Measurements from ENCODE around the gene PIGO. TPM values are rescaled to one million over a fixed set of nuclear protein-coding genes. Genes with fewer than 3 reads are reported as not detected.

The PIGO gene
- polyA plus RNA-seq, 1 of the 3 experiments (the other 2 are of a cell fraction): 31.0 TPM

DNA sequence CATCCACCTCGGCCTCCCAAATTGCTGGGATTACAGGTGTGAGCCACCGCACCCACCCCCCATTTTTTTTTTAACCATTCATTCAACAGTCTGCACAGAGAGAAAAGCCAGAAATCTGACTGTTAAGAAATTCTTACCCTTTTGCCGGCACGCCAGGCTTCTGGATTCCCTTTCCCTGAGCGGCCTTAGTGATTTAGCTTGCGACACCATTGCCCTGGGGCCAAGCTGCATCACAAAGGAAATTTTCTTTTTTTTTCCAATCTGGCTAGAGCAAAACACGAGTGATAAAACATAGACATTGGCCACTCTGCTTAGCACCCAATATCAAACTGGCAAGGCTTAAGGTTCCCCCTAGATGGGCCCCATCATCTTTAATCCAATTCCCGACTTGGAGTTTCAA, 40.5 kb upstream of the PIGO start:
- no peaks in the 10 kb centered on the region for H3F3A ChIP-seq (replicated peaks; ENCODE audit: insufficient read depth)
- H3K36me3 ChIP-seq (replicated peaks in 1 of 2; ENCODE audit: control insufficient read depth in 1 of 2, insufficient read depth in 2 of 2, low read length in 1 of 2): no peaks in the 10 kb centered on the region
- WGBS (ENCODE audit: low lambda C conversion rate): 75% methylated on average over 8 of the region's 8 CpGs
- H3K9me2 ChIP-seq: no peaks in the 10 kb centered on the region
- no peak overlapping the region for H2AFZ ChIP-seq (ENCODE audit: low read depth)
- ChIA-PET POLR2A (no interaction called here), CTCF (no interaction called here)
- peaks cover 3% of the 10 kb centered on the region; the same call in 1 of the 2 replicates for H3K9me3 ChIP-seq
- H3K4me3 ChIP-seq (ENCODE audit: low read depth in 2 of 2, low read length in 1 of 2): no peak overlapping the region
- TF ChIP-seq, protein P1, sequence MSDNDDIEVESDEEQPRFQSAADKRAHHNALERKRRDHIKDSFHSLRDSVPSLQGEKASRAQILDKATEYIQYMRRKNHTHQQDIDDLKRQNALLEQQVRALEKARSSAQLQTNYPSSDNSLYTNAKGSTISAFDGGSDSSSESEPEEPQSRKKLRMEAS (IDR thresholded peaks at IDR 0.05; ENCODE audit: low read depth): no peak
- no peak for TF ChIP-seq NRF1 (IDR thresholded peaks at IDR 0.05; ENCODE audit: low read depth, low read length)
- no peaks in the 10 kb centered on the region for H4K20me1 ChIP-seq (ENCODE audit: insufficient read depth)
- no peaks in the 10 kb centered on the region for H3K4me1 ChIP-seq (ENCODE audit: control insufficient read depth in 1 of 2, insufficient read depth in 2 of 2, low read depth in 1 of 2, low read length in 1 of 2)
- no peaks in the 10 kb centered on the region for H3K79me2 ChIP-seq (ENCODE audit: insufficient read depth)
- H3K27ac ChIP-seq (ENCODE audit: low read depth in 2 of 2, low read length in 1 of 2): no peak overlapping the region
- H3K4me2 ChIP-seq: no peak overlapping the region
- no peak overlapping the region for H3K9ac ChIP-seq
- no peak for DNase-seq
- H3K27me3 ChIP-seq (ENCODE audit: insufficient read depth): no peaks in the 10 kb centered on the region

DNA sequence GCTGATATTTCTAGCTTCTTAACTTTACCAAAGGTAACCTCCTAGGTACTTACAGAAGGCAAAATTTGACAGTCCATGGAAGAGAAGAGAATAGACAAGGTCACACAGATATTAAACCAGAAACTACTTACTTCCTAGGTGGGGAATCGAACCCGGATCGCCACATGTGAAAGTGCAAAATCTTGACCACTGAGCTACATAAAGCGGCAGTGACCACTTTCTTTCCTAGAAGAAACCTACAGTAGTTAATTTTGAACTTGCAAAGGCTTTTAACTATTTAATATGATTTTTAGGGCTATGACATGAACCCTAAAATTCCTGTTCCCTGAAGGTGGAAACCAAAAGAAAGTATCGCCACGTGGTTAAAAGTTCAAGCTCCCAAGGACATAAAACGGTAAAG, 39.6 kb upstream of the PIGO start:
- Histone ChIP-seq H3K36me3 (replicated peaks in 1 of 2; ENCODE audit: control insufficient read depth in 1 of 2, insufficient read depth in 2 of 2, low read length in 1 of 2) (no peaks in the 10 kb centered on the region), H3K9me3 (peaks cover 4% of the 10 kb centered on the region; the same call in 1 of the 2 replicates), H3K79me2 (ENCODE audit: insufficient read depth) (no peaks in the 10 kb centered on the region), H3F3A (replicated peaks; ENCODE audit: insufficient read depth) (no peaks in the 10 kb centered on the region), H2AFZ (ENCODE audit: low read depth) (no peak overlapping the region), H3K4me3 (ENCODE audit: low read depth in 2 of 2, low read length in 1 of 2) (no peak overlapping the region), H3K27me3 (ENCODE audit: insufficient read depth) (no peaks in the 10 kb centered on the region), H3K9me2 (no peaks in the 10 kb centered on the region), H3K4me1 (ENCODE audit: control insufficient read depth in 1 of 2, insufficient read depth in 2 of 2, low read depth in 1 of 2, low read length in 1 of 2) (no peaks in the 10 kb centered on the region), H3K4me2 (no peak overlapping the region), H3K27ac (ENCODE audit: low read depth in 2 of 2, low read length in 1 of 2) (no peak overlapping the region), H4K20me1 (ENCODE audit: insufficient read depth) (no peaks in the 10 kb centered on the region), H3K9ac (no peak overlapping the region)
- TF ChIP-seq NFIC (IDR thresholded peaks at IDR 0.05; ENCODE audit: borderline replicate concordance) (no peak), TAF1 (IDR thresholded peaks at IDR 0.05; ENCODE audit: borderline replicate concordance, low read depth, low read length) (no peak)
- TF ChIP-seq, protein P1 (IDR thresholded peaks at IDR 0.05; ENCODE audit: low read depth): no peak
- CTCF ChIA-PET: interaction anchor here (1.1 kb wide), 1 partner anchor 19 kb away, joined by 4 read pairs; no protein-coding TSS in a partner anchor
- POLR2A ChIA-PET: no interaction called here
- DNase-seq: no peak
- 78% methylated on average over 7 of the region's 7 CpGs for WGBS (ENCODE audit: low lambda C conversion rate)

DNA sequence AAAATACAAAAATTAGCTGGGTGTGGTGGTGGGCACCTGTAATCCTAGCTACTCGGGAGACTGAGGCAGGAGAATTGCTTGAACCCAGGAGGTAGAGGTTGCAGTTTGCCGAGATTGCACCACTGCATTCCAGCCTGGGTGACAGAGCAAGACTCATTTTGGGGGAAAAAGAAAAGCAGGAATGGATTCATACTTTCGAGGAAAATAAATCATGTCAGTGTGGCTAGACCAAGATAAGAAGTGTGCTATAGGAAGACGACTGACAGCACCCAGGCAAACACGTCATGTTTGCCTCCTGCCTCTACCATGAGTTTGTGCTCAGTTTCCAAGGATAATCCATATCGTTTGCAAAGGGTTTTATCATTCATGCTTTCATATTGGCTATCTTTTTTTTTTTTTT, 38.5 kb upstream of the PIGO start:
- Histone ChIP-seq H3K9me2 (no peaks in the 10 kb centered on the region), H3K4me1 (ENCODE audit: control insufficient read depth in 1 of 2, insufficient read depth in 2 of 2, low read depth in 1 of 2, low read length in 1 of 2) (no peaks in the 10 kb centered on the region), H2AFZ (ENCODE audit: low read depth) (no peak overlapping the region), H3K9me3 (peaks cover 4% of the 10 kb centered on the region; the same call in 1 of the 2 replicates), H3K27ac (ENCODE audit: low read depth in 2 of 2, low read length in 1 of 2) (no peak overlapping the region), H3K79me2 (ENCODE audit: insufficient read depth) (no peaks in the 10 kb centered on the region), H3F3A (replicated peaks; ENCODE audit: insufficient read depth) (no peaks in the 10 kb centered on the region), H3K4me3 (ENCODE audit: low read depth in 2 of 2, low read length in 1 of 2) (no peak overlapping the region), H4K20me1 (ENCODE audit: insufficient read depth) (no peaks in the 10 kb centered on the region), H3K4me2 (no peak overlapping the region), H3K9ac (no peak overlapping the region), H3K36me3 (replicated peaks in 1 of 2; ENCODE audit: control insufficient read depth in 1 of 2, insufficient read depth in 2 of 2, low read length in 1 of 2) (no peaks in the 10 kb centered on the region), H3K27me3 (ENCODE audit: insufficient read depth) (no peaks in the 10 kb centered on the region)
- DNase-seq: no peak
- 36% methylated on average over 6 of the region's 6 CpGs for WGBS (ENCODE audit: low lambda C conversion rate)
- TF ChIP-seq MXI1 (IDR thresholded peaks at IDR 0.05; ENCODE audit: low read depth, low read length) (no peak), TCF12 (IDR thresholded peaks at IDR 0.05) (no peak), EZH2phosphoT487 (IDR thresholded peaks at IDR 0.05; ENCODE audit: borderline replicate concordance, low read depth) (no peak), NRF1 (IDR thresholded peaks at IDR 0.05; ENCODE audit: low read depth, low read length) (no peak), SIN3A (IDR thresholded peaks at IDR 0.05; ENCODE audit: borderline replicate concordance, low read depth, low read length) (no peak), TEAD4 (IDR thresholded peaks at IDR 0.05; ENCODE audit: borderline replicate concordance, insufficient read depth) (no peak), FOSL2 (IDR thresholded peaks at IDR 0.05; ENCODE audit: borderline replicate concordance, low read depth) (no peak), NFIC (IDR thresholded peaks at IDR 0.05; ENCODE audit: borderline replicate concordance) (no peak), RXRA (IDR thresholded peaks at IDR 0.05; ENCODE audit: borderline replicate concordance, low read depth) (no peak)
- TF ChIP-seq, protein P1 (IDR thresholded peaks at IDR 0.05; ENCODE audit: low read depth): no peak
- TF ChIP-seq, protein P2, sequence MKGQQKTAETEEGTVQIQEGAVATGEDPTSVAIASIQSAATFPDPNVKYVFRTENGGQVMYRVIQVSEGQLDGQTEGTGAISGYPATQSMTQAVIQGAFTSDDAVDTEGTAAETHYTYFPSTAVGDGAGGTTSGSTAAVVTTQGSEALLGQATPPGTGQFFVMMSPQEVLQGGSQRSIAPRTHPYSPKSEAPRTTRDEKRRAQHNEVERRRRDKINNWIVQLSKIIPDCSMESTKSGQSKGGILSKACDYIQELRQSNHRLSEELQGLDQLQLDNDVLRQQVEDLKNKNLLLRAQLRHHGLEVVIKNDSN (IDR thresholded peaks at IDR 0.05; ENCODE audit: borderline replicate concordance, low read depth): no peak
- TF ChIP-seq, protein P3, sequence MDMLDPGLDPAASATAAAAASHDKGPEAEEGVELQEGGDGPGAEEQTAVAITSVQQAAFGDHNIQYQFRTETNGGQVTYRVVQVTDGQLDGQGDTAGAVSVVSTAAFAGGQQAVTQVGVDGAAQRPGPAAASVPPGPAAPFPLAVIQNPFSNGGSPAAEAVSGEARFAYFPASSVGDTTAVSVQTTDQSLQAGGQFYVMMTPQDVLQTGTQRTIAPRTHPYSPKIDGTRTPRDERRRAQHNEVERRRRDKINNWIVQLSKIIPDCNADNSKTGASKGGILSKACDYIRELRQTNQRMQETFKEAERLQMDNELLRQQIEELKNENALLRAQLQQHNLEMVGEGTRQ (IDR thresholded peaks at IDR 0.05; ENCODE audit: borderline replicate concordance, low read depth, low read length): no peak
- CTCF ChIA-PET: no interaction called here
- POLR2A ChIA-PET: no interaction called here
